ENCODE data around the gene TPI1.
"Not testable (repeated sequence)": the region's sequence is repeated elsewhere in the genome, so short reads cannot be mapped to it uniquely, and the experiment has no call there.

Gene TPI1

GRCh38 chr12:6863586-6864321 lies 3.6 kb upstream of the TPI1 start:
- H3K4me3 ChIP-seq: no peak overlapping the region
- H3K27ac ChIP-seq: no peak overlapping the region

GRCh38 chr12:6865307-6865706 lies 2.0 kb upstream of the TPI1 start:
- H3K27ac ChIP-seq, H3K4me3 ChIP-seq: not testable (repeated sequence)

GRCh38 chr12:6866163-6866919 lies 990 bp upstream of the TPI1 start:
- H3K4me3 ChIP-seq: peak overlapping the region in 5 of 7 experiments; percentile 88 to 98 (median 92)
- peak overlapping the region in 19 of 21 experiments; percentile 89 to 100 (median 98) for H3K27ac ChIP-seq

- peak overlapping the region in 20 of 21 experiments; percentile 89 to 100 (median 98) for H3K27ac ChIP-seq
- peak overlapping the region; percentile 88 to 100 (median 97) for H3K4me3 ChIP-seq
Observed at GRCh38 chr12:6866920-6867412, 365 bp upstream of the TPI1 start.

- peak overlapping the region in 20 of 21 experiments; percentile 89 to 100 (median 98) for H3K27ac ChIP-seq
- H3K4me3 ChIP-seq: peak overlapping the region; percentile 88 to 100 (median 97)
Observed at GRCh38 chr12:6868211-6869048, 1.1 kb downstream of the TPI1 start.

- peak overlapping the region; percentile 88 to 100 (median 97) for H3K4me3 ChIP-seq
Observed at GRCh38 chr12:6869049-6870021, 2.0 kb downstream of the TPI1 start.

GRCh38 chr12:6870304-6870703 lies 3.0 kb downstream of the TPI1 start:
- H3K27ac ChIP-seq: peak overlapping the region in 2 of 21 experiments; percentile 5 to 98
- H3K4me3 ChIP-seq: not testable (repeated sequence)

More at GRCh38 chr12:6869049-6870021, 2.0 kb downstream of the TPI1 start:
- peak overlapping the region in 9 of 21 experiments; percentile 96 to 100 (median 98) for H3K27ac ChIP-seq

- H3K4me3 ChIP-seq: peak overlapping the region in 5 of 7 experiments; percentile 57 to 85 (median 66)
- peak overlapping the region in 15 of 21 experiments; percentile 6 to 95 (median 88) for H3K27ac ChIP-seq
Observed at GRCh38 chr12:6871052-6871957, 4.0 kb downstream of the TPI1 start.

GRCh38 chr12:6872073-6873048 lies 5.0 kb downstream of the TPI1 start:
- H3K27ac ChIP-seq: peak overlapping the region in 20 of 21 experiments; percentile 40 to 95 (median 86)
- H3K4me3 ChIP-seq: peak overlapping the region; percentile 57 to 85 (median 66)

- peak within 1 kb of the TSS; percentile 57 to 85 (median 66) for H3K4me3 ChIP-seq
- H3K27ac ChIP-seq: peak within 1 kb of the TSS; percentile 8 to 95 (median 86)
Observed at GRCh38 chr12:6873094-6874014, 6.0 kb downstream of the TPI1 start, which contains the start of gene SPSB2. TSS of gene SPSB2 (minus strand) at chr12:6873303. CDS start at chr12:6872901, 402 bp downstream.

GRCh38 chr12:6874015-6874368 lies 6.7 kb downstream of the TPI1 start:
- Histone ChIP-seq H3K27ac (peak overlapping the region in 19 of 21 experiments; percentile 40 to 95 (median 87)), H3K4me3 (peak overlapping the region; percentile 57 to 85 (median 66))

GRCh38 chr12:6879824-6880223 lies 12.5 kb downstream of the TPI1 start:
- H3K4me3 ChIP-seq, H3K27ac ChIP-seq: not testable (repeated sequence)

- Histone ChIP-seq H3K27ac (no peak overlapping the region), H3K4me3 (no peak overlapping the region)
Observed at GRCh38 chr12:6883252-6883651, 15.9 kb downstream of the TPI1 start.

GRCh38 chr12:6883683-6884082 lies 16.4 kb downstream of the TPI1 start:
- H3K4me3 ChIP-seq: no peak overlapping the region
- no peak overlapping the region for H3K27ac ChIP-seq

- Histone ChIP-seq H3K4me3 (no peak overlapping the region), H3K27ac (no peak overlapping the region)
Observed at GRCh38 chr12:6884539-6884938, 17.2 kb downstream of the TPI1 start.
